ENCODE data around the gene GATB.

The GATB gene

DNA sequence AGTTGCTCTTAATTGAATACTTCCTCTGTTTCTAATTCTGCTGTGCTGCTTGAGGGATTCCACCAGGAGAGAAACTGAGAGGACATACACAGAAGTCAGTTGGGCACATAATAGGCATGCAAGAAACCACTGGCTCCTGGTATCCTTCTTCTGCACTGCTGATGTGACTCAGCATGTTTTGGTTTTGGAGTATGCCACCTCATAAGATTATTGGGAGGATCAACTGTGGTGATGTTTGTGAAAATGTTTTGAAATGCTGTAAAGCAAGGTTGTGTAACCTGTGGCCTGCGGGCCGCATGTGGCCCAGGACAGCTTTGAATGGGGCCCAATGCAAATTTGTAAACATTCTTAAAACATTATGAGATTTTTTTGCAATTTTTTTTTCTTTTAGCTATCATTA lies 119.6 kb downstream of the GATB start:
- no peak for DNase-seq

- DNase-seq, result no peak
Observed at GRCh38 chr4:151640381-151640780, 120.4 kb downstream of the GATB start.

DNA sequence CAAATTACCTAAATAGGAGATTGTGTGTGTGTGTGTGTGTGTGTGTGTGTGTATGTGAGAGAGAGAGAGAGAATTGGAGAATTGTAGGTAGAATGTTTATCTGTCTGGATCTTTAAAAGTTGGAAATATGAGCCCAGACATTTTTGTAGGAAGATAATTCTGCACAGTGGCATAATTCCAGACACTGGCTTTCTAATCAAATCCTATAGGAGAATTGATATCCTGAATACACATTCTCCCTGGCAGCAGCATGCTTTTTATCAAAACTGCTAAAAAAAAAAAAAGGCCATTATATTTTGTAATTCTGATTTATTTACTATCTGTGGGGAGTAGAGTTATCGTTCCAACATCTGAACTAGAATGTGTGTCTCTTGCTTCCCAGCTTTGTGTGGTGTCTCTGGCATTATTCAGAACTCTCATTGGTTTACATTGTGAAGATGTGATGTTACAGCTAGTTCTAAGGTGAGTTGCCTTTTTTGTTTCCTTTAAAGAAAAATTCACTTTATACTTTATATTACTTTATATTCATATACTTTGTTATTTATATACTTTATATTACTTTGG lies 122.4 kb downstream of the GATB start:
- no peak for DNase-seq

GRCh38 chr4:151631349-151631748 lies 129.5 kb downstream of the GATB start:
- DNase-seq, result no peak

- no peak for DNase-seq
Observed at GRCh38 chr4:151629097-151629783, 131.6 kb downstream of the GATB start.

DNA sequence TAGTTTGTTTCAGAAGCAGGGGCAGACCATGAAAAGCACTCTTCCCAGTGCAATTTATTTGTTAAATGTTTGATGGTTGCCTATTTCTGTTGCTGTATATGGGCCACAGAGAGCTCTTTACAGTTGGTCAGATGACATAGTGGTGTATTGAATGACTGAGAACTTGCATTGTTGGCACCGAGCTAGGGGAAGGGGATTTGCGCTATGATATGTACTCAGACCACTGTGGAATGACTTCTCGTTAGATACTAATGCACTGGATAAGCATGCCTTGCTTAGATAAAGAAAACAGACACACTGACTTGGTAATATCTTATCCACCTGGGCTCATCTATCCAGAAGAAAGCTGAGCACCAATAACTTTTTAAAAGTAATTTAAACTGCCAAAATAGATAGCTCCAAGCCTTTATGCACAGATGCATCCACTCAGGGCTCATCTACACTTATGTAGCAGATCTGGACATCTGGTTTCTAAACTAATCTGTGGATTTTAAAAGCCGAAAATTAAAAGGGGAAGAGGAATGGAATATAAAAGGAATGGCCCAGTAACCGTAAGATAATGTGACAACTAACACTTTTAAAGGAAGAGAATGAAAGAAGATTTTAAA lies 132.7 kb downstream of the GATB start:
- no peak for DNase-seq

DNA sequence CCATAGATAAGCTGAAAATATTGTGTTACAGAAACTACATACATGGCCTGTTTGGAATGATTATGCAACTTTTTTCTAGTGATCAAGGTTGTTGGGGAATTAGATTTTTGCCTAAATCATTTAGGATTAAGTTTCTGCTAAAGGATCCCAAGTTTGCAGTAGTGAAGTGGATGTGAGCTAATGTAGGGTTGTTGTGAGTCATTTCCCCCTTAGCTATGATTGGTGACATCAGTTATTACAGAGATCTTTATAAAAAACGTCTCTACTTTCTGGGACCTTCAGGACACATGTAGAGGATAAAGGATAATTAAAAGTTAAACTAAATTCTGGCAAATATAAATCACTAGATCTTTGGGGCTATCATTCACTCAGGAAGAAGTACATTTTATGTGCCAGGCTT lies 133.3 kb downstream of the GATB start:
- no peak for DNase-seq

- DNase-seq, result no peak
Observed at GRCh38 chr4:151626751-151627150, 134.1 kb downstream of the GATB start.

DNA sequence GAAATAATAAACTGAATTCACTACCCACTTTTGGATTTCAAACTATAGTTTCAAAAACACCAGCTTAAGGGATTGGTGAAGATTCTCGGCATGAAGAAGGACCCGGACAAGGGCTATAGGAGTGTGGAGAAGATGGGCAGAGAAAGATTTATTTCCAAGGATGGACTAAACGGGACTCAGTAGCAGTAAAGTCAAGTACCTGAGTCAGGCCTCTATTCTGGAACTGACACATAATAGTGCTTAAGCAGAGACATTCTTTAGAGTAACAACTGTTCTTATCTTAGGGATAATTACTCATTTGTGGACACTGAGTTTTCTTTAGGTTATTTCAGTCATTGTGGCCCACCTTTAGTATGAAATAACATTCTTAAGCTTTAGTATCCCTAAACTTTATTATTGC lies 134.6 kb downstream of the GATB start:
- DNase-seq, result no peak

- DNase-seq, result no peak
Observed at GRCh38 chr4:151624626-151625565, 135.9 kb downstream of the GATB start.

Data from NCI-H774 (cell line).